GM23338 (cell line): ENCODE results near the gene SYPL2.
"Not testable (repeated sequence)": the region's sequence is repeated elsewhere in the genome, so short reads cannot be mapped to it uniquely, and the experiment has no call there.

Source experiments
- CTCF ChIP-seq, 2 experiments: fragments of 200-600 bp in 1 of 2; sonication (generic) in 1 of 2; conservative IDR thresholded peaks; 2 replicates each; pipeline versions ENCODE4 v1.5.1 to v1.6.1; 2016 to 2017; ENCODE audit warnings: antibody characterized with exemption in 2 of 2, low read depth in 2 of 2, mild to moderate bottlenecking in 2 of 2, moderate library complexity in 1 of 2
- ETS1 ChIP-seq: IDR thresholded peaks from 2 replicates; pipeline ENCODE4 v1.6.1; 2016; ENCODE audit warnings: antibody characterized with exemption
- EZH2 ChIP-seq: fragments of 200-600 bp; sonication (generic); IDR thresholded peaks from one replicate; pipeline ENCODE4 v1.8.0; 2017; ENCODE audit warnings: antibody characterized with exemption, mild to moderate bottlenecking, low read depth; ENCODE audit not compliant: unreplicated experiment
- EZH2phosphoT487 ChIP-seq: fragments of 200-600 bp; sonication (generic); IDR thresholded peaks from one replicate; pipeline ENCODE4 v1.8.1; 2018; ENCODE audit warnings: antibody characterized with exemption; ENCODE audit not compliant: unreplicated experiment
- JUNB ChIP-seq: IDR thresholded peaks from one replicate; pipeline ENCODE4 v1.6.1; 2016; ENCODE audit warnings: antibody characterized with exemption; ENCODE audit not compliant: unreplicated experiment
- POLR2AphosphoS5 ChIP-seq: IDR thresholded peaks from 2 replicates; pipeline ENCODE4 v1.6.1; 2016; ENCODE audit warnings: antibody characterized with exemption, low read depth
- REST ChIP-seq: IDR thresholded peaks from one replicate; pipeline ENCODE4 v1.6.1; 2018; ENCODE audit warnings: antibody characterized with exemption; ENCODE audit not compliant: unreplicated experiment
- ZNF114 ChIP-seq: fragments of 250-450 bp; sonication (Bioruptor Pico); IDR thresholded peaks from 2 replicates; pipeline ENCODE4 v1.5.0; 2020; ENCODE audit warnings: mild to moderate bottlenecking, moderate library complexity

GRCh38 chr1:109445949-109446695 is 20.2 kb upstream of the SYPL2 start:
- not testable (repeated sequence) for TF ChIP-seq CTCF (conservative IDR thresholded peaks at IDR 0.05; ENCODE audit: low read depth in 2 of 2); EZH2phosphoT487; EZH2; REST; ETS1; POLR2AphosphoS5; ZNF114; JUNB
